ENCODE results near the gene NOP9.

The NOP9 gene

GRCh38 chr14:24307156-24307574 lies 7.5 kb downstream of the NOP9 start:
- Mint-ChIP-seq H3K4me1 (peaks cover 7% of the 10 kb centered on the region), H3K27me3 (ENCODE audit: low read depth, poor library complexity) (no peaks in the 10 kb centered on the region), H3K27ac (peak overlapping the region; percentile 53), H3K36me3 (ENCODE audit: low read depth) (peaks cover 40% of the 10 kb centered on the region), H3K9me3 (no peaks in the 10 kb centered on the region), H3K4me3 (no peak overlapping the region)
- DNase-seq, result no peak
- no peak for TF ChIP-seq CTCF (IDR thresholded peaks at IDR 0.05)

GRCh38 chr14:24307575-24308341 lies 8.1 kb downstream of the NOP9 start, which contains the start of gene CIDEB:
TSS of gene CIDEB (minus strand) at chr14:24307977. CDS start at chr14:24307858, 119 bp downstream.
- Mint-ChIP-seq H3K36me3 (ENCODE audit: low read depth) (peaks cover 37% of the 10 kb centered on the region), H3K4me1 (peaks cover 13% of the 10 kb centered on the region), H3K27ac (peak within 1 kb of the TSS; percentile 53), H3K27me3 (ENCODE audit: low read depth, poor library complexity) (no peaks in the 10 kb centered on the region), H3K9me3 (no peaks in the 10 kb centered on the region), H3K4me3 (no peak within 1 kb of the TSS)
- peak; percentile 74 for DNase-seq
- TF ChIP-seq CTCF (IDR thresholded peaks at IDR 0.05), result peak; percentile 93

GRCh38 chr14:24308342-24309124 lies 8.9 kb downstream of the NOP9 start:
- DNase-seq, result no peak
- no peaks in the 10 kb centered on the region for H3K27me3 Mint-ChIP-seq (ENCODE audit: low read depth, poor library complexity)
- no peak for TF ChIP-seq CTCF (IDR thresholded peaks at IDR 0.05)
- peaks cover 17% of the 10 kb centered on the region for H3K4me1 Mint-ChIP-seq
- no peak overlapping the region for H3K4me3 Mint-ChIP-seq
- H3K36me3 Mint-ChIP-seq (ENCODE audit: low read depth), result peaks cover 36% of the 10 kb centered on the region
- no peaks in the 10 kb centered on the region for H3K9me3 Mint-ChIP-seq
- peak overlapping the region; percentile 74 for H3K27ac Mint-ChIP-seq

GRCh38 chr14:24309538-24310264 lies 10.1 kb downstream of the NOP9 start, which contains the start of gene LTB4R2:
TSS of gene LTB4R2 (plus strand) at chr14:24310140. CDS start at chr14:24310665, 525 bp downstream.
- H3K27ac Mint-ChIP-seq, result peak within 1 kb of the TSS; percentile 74
- H3K36me3 Mint-ChIP-seq (ENCODE audit: low read depth), result peaks cover 27% of the 10 kb centered on the region
- H3K9me3 Mint-ChIP-seq, result no peaks in the 10 kb centered on the region
- peaks cover 17% of the 10 kb centered on the region for H3K4me1 Mint-ChIP-seq
- DNase-seq, result no peak
- TF ChIP-seq CTCF (IDR thresholded peaks at IDR 0.05), result no peak
- H3K27me3 Mint-ChIP-seq (ENCODE audit: low read depth, poor library complexity), result peaks cover 6% of the 10 kb centered on the region
- no peak within 1 kb of the TSS for H3K4me3 Mint-ChIP-seq

- H3K9me3 Mint-ChIP-seq, result no peaks in the 10 kb centered on the region
- peaks cover 21% of the 10 kb centered on the region for H3K36me3 Mint-ChIP-seq (ENCODE audit: low read depth)
- H3K27me3 Mint-ChIP-seq (ENCODE audit: low read depth, poor library complexity), result peaks cover 9% of the 10 kb centered on the region
- no peak for DNase-seq
- no peak for TF ChIP-seq CTCF (IDR thresholded peaks at IDR 0.05)
- H3K4me1 Mint-ChIP-seq, result peaks cover 17% of the 10 kb centered on the region
- no peak overlapping the region for H3K4me3 Mint-ChIP-seq
- peak overlapping the region; percentile 29 for H3K27ac Mint-ChIP-seq
Observed at GRCh38 chr14:24310265-24310645, 10.6 kb downstream of the NOP9 start.

All from nephron progenitor cell (in vitro differentiated cells).